HG02943 (cell line): ENCODE measurements around the gene RIPPLY3.

Experiments
- ATAC-seq: cut with Tn5 transposase; IDR thresholded peaks from one replicate; pipeline ENCODE4 v1.9.1; 2021; ENCODE audit warnings: mild to moderate bottlenecking, low read depth, moderate library complexity; ENCODE audit not compliant: unreplicated experiment

The RIPPLY3 gene

GRCh38 chr21:37006486-37007291 is at the start of gene RIPPLY3:
RIPPLY3 (plus strand) TSS chr21:37006702; CDS start chr21:37006773, 71 bp downstream.
- no peak for ATAC-seq

DNA sequence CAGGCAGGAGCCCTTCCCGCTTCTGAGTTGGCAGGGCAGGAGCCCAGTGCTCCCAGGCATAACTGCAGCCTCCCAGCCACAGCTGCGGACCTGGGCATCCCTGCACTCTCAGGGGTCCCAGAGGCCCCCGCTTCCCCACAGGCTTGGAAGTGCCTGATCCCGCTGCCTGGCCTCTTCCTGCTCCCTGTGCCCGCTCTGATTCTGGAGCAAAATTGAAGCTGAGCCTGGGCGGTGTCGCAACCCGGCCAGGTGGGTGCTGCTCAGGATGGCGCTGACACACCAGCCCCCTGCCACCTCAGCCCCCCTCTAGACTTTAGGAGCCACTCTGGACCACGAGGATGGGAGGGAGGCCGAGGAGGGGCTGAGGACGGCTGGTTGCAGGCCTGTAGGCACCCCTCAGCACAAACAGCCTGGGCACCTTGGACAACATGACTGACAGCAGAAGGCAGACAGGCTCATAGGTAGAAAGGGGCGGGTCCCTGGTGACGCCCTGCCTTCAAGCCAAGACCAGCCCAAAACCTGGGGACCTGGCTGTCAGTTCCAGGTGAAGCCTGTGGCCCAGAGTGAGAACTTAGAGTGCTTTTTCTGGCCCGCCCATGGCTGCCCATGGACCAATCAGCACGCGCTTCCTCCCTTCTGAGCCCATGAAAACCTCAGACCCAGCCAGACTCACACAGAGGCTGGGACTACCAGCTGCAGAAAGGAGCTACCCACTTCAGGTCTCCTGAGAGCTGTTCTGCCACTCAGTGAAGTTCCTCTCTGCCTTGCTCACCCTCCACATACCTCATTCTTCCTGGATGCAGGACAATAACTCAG is 47.3 kb upstream of the RIPPLY3 start:
- ATAC-seq, result no peak

- no peak for ATAC-seq
Observed at GRCh38 chr21:36960676-36961284, 45.7 kb upstream of the RIPPLY3 start.

- no peak for ATAC-seq
Observed at GRCh38 chr21:36962098-36962780, 44.3 kb upstream of the RIPPLY3 start.

DNA sequence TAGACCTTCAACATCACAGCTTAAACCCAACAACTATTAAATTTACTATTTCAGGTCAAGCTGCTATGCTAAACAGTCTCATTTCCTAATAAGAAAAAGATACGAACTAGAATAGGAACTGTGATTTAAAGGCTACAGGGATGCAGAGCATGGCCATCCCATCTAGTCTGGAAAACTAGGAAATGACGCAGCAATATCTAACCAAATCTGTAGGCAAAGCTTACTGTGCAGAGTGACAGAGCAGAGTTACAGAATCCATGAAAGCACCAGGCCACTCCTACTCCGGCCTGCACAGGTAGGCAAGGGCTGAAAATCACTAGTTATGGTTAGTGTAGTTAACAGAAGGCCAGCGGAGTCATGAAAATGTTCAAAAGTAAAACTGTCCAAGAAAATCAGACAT is 42.1 kb upstream of the RIPPLY3 start:
- no peak for ATAC-seq

DNA sequence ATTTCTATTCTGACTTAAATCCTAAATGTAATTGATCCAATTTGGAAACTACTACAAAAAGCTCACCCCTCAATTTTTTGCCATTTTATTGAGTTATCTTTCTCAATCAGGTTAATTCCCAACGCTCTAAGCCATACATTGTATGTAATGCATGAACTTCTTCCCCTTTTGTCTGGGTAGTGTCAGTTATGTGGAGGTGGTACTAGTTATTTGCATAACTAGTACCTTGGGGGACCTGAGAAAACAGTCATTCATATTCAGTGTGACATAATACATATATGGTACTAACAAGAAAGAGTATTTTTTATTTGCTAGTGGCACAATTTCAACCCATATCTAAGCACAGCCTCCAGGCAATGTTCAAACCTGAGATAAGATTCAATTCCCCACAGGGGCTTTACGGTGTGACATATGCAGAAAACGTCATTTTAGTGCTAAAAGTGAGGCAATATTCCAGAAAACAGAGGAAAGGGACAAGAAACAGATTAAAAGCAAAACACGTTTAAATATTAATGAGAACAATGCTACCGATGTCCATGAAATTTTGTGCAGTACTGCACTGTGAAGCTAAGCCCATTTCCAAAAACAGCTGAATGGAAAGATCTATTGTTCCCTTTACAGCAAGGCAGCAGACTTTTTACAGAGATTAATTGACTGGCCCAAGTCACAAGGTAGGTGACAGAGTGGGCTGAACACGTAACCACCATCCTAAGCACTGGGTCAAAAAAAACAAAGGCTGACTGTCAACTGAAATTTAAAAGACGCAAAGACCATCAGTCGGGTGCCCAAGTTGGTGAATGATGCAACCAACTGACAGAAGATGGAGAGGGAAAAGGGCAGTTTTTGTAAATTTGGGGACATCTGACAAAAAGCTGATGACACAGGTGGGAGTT is 41.4 kb upstream of the RIPPLY3 start:
- no peak for ATAC-seq

GRCh38 chr21:36965720-36966065 is 40.8 kb upstream of the RIPPLY3 start:
- no peak for ATAC-seq

GRCh38 chr21:36966066-36966820 is 40.3 kb upstream of the RIPPLY3 start, which contains the start of gene HLCS:
HLCS (minus strand) TSS chr21:36966669; CDS start chr21:36966638, 31 bp downstream.
- ATAC-seq, result peak; percentile 66

DNA sequence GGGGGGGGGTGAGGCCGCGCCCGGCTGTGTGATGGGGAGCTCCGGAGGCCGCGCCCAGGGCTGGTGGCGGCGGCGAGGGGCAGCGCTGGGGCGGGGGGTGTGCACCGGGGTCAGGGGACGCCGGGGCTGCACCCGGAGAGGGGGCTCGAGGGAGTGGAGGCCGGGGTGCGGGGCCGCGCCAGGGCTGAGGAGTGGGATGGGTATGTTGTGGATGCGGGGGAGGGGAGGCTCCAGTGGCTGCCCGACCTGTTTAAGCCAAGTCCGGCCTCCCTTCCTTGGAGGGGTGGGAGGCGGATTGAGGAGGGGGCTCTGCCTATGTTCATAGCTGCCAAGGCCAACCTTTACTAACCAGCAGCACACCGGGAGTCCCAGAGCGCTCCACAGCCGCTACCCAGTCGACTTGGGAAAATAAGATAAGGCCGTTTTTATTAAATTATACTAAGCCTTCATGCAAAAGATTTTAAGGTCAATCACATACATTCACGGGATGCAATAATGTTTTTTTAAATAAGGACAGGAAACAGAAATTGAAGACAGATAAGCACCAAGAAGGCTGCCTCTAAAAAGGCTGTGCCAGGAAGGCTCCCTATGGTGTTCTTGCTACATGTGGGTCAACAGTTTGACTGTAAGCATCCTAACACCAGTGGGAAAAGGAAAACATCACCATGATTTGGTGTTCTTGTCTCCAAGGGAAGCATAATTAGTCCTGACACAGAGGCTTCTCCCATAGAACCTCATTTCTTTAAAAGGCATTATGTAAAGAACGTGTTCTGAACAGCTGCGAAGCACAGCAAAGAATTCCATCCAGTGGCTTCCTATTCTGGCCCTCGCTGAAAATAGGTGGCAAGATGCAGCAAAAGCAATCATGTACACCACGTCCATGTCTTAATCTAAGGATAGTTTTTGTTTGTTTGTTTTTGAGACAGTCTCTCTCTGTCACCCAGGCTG is 39.4 kb upstream of the RIPPLY3 start:
- ATAC-seq, result peak; percentile 36

- no peak for ATAC-seq
Observed at GRCh38 chr21:36968414-36968813, 38.1 kb upstream of the RIPPLY3 start.

- ATAC-seq, result no peak
Observed at GRCh38 chr21:36968976-36969375, 37.5 kb upstream of the RIPPLY3 start.

DNA sequence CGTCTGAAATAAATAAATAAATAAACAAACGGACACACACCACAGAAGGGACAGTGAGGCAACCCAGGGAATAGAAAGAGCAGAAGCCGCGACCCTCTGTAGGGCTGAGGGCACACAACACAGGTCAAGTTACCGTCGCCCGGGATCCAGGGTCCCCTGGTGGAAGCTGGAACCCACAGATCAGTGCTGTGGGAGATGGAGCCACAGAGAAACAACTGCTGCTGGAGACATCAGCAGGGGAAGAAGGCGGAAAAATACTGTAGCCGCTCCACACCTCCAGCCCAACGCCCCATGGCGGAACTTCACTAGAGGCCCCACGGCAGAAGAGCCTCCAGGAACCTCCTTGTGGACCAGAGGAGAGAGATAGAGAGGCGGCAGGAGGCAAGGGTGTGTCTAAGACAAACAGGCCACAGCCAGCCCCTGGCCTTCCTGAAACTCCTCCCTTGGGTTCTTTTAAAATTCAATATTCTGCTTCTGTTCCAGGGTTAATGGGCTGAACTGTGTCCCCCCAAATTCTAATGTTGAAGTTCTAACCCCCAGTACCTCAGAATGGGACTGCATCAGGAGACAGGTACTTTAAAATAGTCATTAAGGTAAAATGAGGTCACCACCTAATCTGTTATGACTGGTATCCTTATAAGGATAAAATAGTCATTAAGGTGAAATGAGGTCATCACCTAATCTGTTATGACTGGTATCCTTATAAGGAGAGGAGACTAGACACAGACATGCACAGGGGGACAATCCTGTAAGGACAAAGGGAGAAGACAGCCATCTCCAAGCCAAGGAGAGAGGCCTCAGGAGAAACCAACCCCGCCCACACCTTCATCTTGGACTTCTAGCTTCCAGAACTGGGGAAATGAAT is 32.3 kb upstream of the RIPPLY3 start:
- no peak for ATAC-seq

- ATAC-seq, result no peak
Observed at GRCh38 chr21:36974851-36975192, 31.7 kb upstream of the RIPPLY3 start.

DNA sequence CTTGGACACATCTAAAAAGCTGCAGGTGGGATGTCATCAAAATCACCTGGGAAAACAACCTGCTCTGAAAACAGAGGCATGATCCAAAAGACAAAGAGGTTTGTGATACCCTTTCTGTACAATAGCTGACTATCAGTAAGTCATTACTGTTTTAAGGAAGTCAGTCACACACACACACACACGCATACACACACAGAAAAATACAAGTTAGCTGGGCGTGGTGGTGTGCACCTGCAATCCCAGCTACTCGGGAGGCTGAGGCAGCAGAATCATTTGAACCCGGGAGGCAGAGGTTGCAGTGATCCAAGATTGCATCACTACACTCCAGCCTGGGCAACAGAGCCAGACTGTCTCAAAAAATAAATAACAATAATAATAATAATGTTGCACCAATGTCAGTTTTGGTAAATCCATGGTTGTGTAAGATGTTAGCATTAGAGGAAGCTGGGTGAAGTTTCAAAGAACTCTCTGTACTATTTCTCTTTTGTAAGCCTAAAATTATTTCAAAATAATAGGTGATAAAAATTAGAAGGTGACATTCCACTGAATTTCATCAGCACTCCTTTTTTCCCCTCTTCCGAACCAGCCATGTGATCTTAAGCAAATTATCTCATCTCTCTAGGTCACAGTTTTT is 30.2 kb upstream of the RIPPLY3 start:
- no peak for ATAC-seq

GRCh38 chr21:36976882-36977651 is 29.4 kb upstream of the RIPPLY3 start:
- ATAC-seq, result peak; percentile 63
